CD8-positive, alpha-beta memory T cell (primary cell): ENCODE measurements around the gene TXNRD2. TPM values are rescaled to one million over a fixed set of nuclear protein-coding genes. Genes with fewer than 3 reads are reported as not detected.
A peak's percentile ranks its signal among the peaks of the same experiment; 100 is the strongest.

Experiments
- CTCF ChIA-PET: fragments of 350-600 bp; sonication (Branson Sonifier 250); formaldehyde crosslinking; loops from one replicate; lab custom pipeline; 2021; ENCODE audit warnings: antibody characterized with exemption; lab: Charles Lee
- POLR2A ChIA-PET: fragments of 350-600 bp; sonication (Branson Sonifier 250); formaldehyde crosslinking; loops from one replicate; lab custom pipeline; 2021; ENCODE audit warnings: antibody characterized with exemption; lab: Charles Lee
- DNase-seq, 5 donors: peaks; one replicate each; pipeline versions ENCODE4 v3.0.0 to v3.0.0-alpha.2; 2020 to 2022; ENCODE audit warnings: mixed read lengths in 1 of 5
- H3K27ac ChIP-seq: one replicate; pipeline ENCODE4 v1.7.0; 2013; ENCODE audit warnings: low read depth, mild to moderate bottlenecking, low read length, moderate library complexity
- H3K27me3 ChIP-seq: 2 replicates; pipeline ENCODE4 v1.7.0; 2013; ENCODE audit warnings: low read length, mild to moderate bottlenecking; ENCODE audit not compliant: insufficient read depth, poor library complexity, severe bottlenecking
- H3K36me3 ChIP-seq: 2 replicates; pipeline ENCODE4 v1.7.0; 2013; ENCODE audit warnings: mild to moderate bottlenecking, low read length, moderate library complexity; ENCODE audit not compliant: insufficient read depth
- H3K4me1 ChIP-seq: 2 replicates; pipeline ENCODE4 v1.7.0; 2013; ENCODE audit warnings: mild to moderate bottlenecking, low read length, moderate library complexity; ENCODE audit not compliant: insufficient read depth
- H3K4me3 ChIP-seq: 2 replicates; pipeline ENCODE4 v1.7.0; 2013; ENCODE audit warnings: mild to moderate bottlenecking, low read length
- H3K9me3 ChIP-seq: 2 replicates; pipeline ENCODE4 v1.7.0; 2013; ENCODE audit warnings: mild to moderate bottlenecking, low read length
- H3K27ac Mint-ChIP-seq, 8 donors: one replicate each; pipeline ENCODE4 v1.8.0; 2020 to 2021; ENCODE audit warnings: mixed read lengths in 8 of 8, mild to moderate bottlenecking in 6 of 8, inconsistent platforms in 3 of 8, moderate library complexity in 3 of 8
- H3K27me3 Mint-ChIP-seq, 2 donors: one replicate each; pipeline ENCODE4 v1.8.0; 2020 to 2021; ENCODE audit warnings: mixed read lengths in 2 of 2, mild to moderate bottlenecking in 1 of 2, moderate library complexity in 1 of 2
- H3K36me3 Mint-ChIP-seq, 3 donors: one replicate each; pipeline ENCODE4 v1.8.0; 2020 to 2021; ENCODE audit warnings: mixed read lengths in 3 of 3, inconsistent platforms in 1 of 3, mild to moderate bottlenecking in 1 of 3
- H3K4me1 Mint-ChIP-seq, 3 donors: one replicate each; pipeline ENCODE4 v1.8.0; 2020 to 2021; ENCODE audit warnings: mixed read lengths in 3 of 3, inconsistent platforms in 1 of 3, mild to moderate bottlenecking in 1 of 3
- H3K4me3 Mint-ChIP-seq, 7 donors: one replicate each; pipeline ENCODE4 v1.8.0; 2020 to 2021; ENCODE audit warnings: mixed read lengths in 7 of 7, mild to moderate bottlenecking in 6 of 7, moderate library complexity in 4 of 7, inconsistent platforms in 2 of 7
- H3K9me3 Mint-ChIP-seq, 5 donors: one replicate each; pipeline ENCODE4 v1.8.0; 2020 to 2022; ENCODE audit warnings: mixed read lengths in 5 of 5, mild to moderate bottlenecking in 3 of 5, moderate library complexity in 2 of 5, inconsistent platforms in 1 of 5
- polyA plus RNA-seq: library from polyadenylated mRNA; unstranded; fragments of 300-500 nt; fragmentation: Illumina TruSeq; gene quantifications from one replicate; pipeline ENCODE4 v1.2.3, GENCODE V29; 2021
- total RNA-seq, 2 experiments: library from RNA; stranded (reverse); gene quantifications; one replicate each; pipeline ENCODE4 v1.2.3, GENCODE V29; 2021

TXNRD2 gene
- total and polyA plus RNA-seq, 3 experiments from 2014 or later = 13.8 to 27.9 (median 27.6) TPM

- H3K36me3 ChIP-seq = peaks cover 20% of the 10 kb centered on the region
- peak in 3 of 5 donors; percentile 12 to 42 (median 39) for DNase-seq
Measured at GRCh38 chr22:19853879-19854777, 87.5 kb downstream of the TXNRD2 start.

GRCh38 chr22:19853058-19853878, 88.3 kb downstream of the TXNRD2 start:
- Histone ChIP-seq H3K9me3 (no peaks in the 10 kb centered on the region), H3K4me3 (peak overlapping the region; percentile 90), H3K4me1 (peaks cover 27% of the 10 kb centered on the region), H3K27me3 (no peaks in the 10 kb centered on the region), H3K27ac (peak overlapping the region; percentile 97), H3K36me3 (peaks cover 24% of the 10 kb centered on the region)
- Mint-ChIP-seq H3K4me1 (peaks cover 29 to 53% (median 42%) of the 10 kb centered on the region in 3 donors), H3K4me3 (peak overlapping the region; percentile 91 to 99 (median 94)), H3K27ac (peak overlapping the region; percentile 33 to 98 (median 91)), H3K27me3 (no peaks in the 10 kb centered on the region), H3K9me3 (no peaks in the 10 kb centered on the region), H3K36me3 (peaks cover 0 to 46% (median 0%) of the 10 kb centered on the region in 3 donors)
- ChIA-PET CTCF (interaction anchor here (3.1 kb wide), 1 partner anchor 39 kb away, joined by 10 read pairs; no protein-coding TSS in a partner anchor), POLR2A (interaction anchor here (2.7 kb wide), 1 partner anchor 39 kb away, joined by 25 read pairs; no protein-coding TSS in a partner anchor)
- DNase-seq = no peak

More at GRCh38 chr22:19853879-19854777, 87.5 kb downstream of the TXNRD2 start:
- Mint-ChIP-seq H3K9me3 (no peaks in the 10 kb centered on the region), H3K27me3 (no peaks in the 10 kb centered on the region), H3K4me1 (peaks cover 29 to 53% (median 42%) of the 10 kb centered on the region in 3 donors), H3K27ac (peak overlapping the region; percentile 7 to 98 (median 91)), H3K36me3 (peaks cover 0 to 42% (median 0%) of the 10 kb centered on the region in 3 donors), H3K4me3 (peak overlapping the region; percentile 91 to 99 (median 94))
- H3K9me3 ChIP-seq = no peaks in the 10 kb centered on the region
- peaks cover 27% of the 10 kb centered on the region for H3K4me1 ChIP-seq
- peak overlapping the region; percentile 90 for H3K4me3 ChIP-seq
- no peaks in the 10 kb centered on the region for H3K27me3 ChIP-seq
- POLR2A ChIA-PET = interaction anchor here (2.7 kb wide), 1 partner anchor 38 kb away, joined by 25 read pairs; no protein-coding TSS in a partner anchor
- H3K27ac ChIP-seq = peak overlapping the region; percentile 97
- CTCF ChIA-PET = interaction anchor here (3.1 kb wide), 1 partner anchor 38 kb away, joined by 10 read pairs; no protein-coding TSS in a partner anchor

GRCh38 chr22:19852177-19852781, 89.3 kb downstream of the TXNRD2 start:
- POLR2A ChIA-PET = no interaction called here
- Mint-ChIP-seq H3K9me3 (no peaks in the 10 kb centered on the region), H3K36me3 (peaks cover 0 to 54% (median 2%) of the 10 kb centered on the region in 3 donors), H3K27me3 (no peaks in the 10 kb centered on the region), H3K4me3 (peak overlapping the region; percentile 73 to 99 (median 93)), H3K27ac (peak overlapping the region in 7 of 8 donors; percentile 53 to 98 (median 72)), H3K4me1 (peaks cover 31 to 54% (median 37%) of the 10 kb centered on the region in 3 donors)
- CTCF ChIA-PET = interaction anchor here (2.1 kb wide), 1 partner anchor 122 kb away, joined by 6 read pairs; no protein-coding TSS in a partner anchor
- H3K4me3 ChIP-seq = no peak overlapping the region
- H3K36me3 ChIP-seq = peaks cover 28% of the 10 kb centered on the region
- no peaks in the 10 kb centered on the region for H3K9me3 ChIP-seq
- no peak for DNase-seq
- no peak overlapping the region for H3K27ac ChIP-seq
- H3K27me3 ChIP-seq = no peaks in the 10 kb centered on the region
- peaks cover 27% of the 10 kb centered on the region for H3K4me1 ChIP-seq

GRCh38 chr22:19851291-19852176, 90.1 kb downstream of the TXNRD2 start:
- Histone ChIP-seq H3K4me3 (no peak overlapping the region), H3K9me3 (no peaks in the 10 kb centered on the region), H3K27ac (no peak overlapping the region), H3K36me3 (peaks cover 28% of the 10 kb centered on the region), H3K4me1 (peaks cover 27% of the 10 kb centered on the region), H3K27me3 (no peaks in the 10 kb centered on the region)
- ChIA-PET POLR2A (interaction anchor here (0.6 kb wide), 1 partner anchor 766 kb away, joined by 4 read pairs; no protein-coding TSS in a partner anchor), CTCF (interaction anchor here (2.1 kb wide), 1 partner anchor 121 kb away, joined by 6 read pairs; no protein-coding TSS in a partner anchor)
- peaks cover 0 to 55% (median 2%) of the 10 kb centered on the region in 3 donors for H3K36me3 Mint-ChIP-seq
- peaks cover 27 to 48% (median 30%) of the 10 kb centered on the region in 3 donors for H3K4me1 Mint-ChIP-seq
- peak overlapping the region in 1 of 8 donors; percentile 50 for H3K27ac Mint-ChIP-seq
- peak overlapping the region in 4 of 7 donors; percentile 28 to 95 (median 86) for H3K4me3 Mint-ChIP-seq
- no peaks in the 10 kb centered on the region for H3K9me3 Mint-ChIP-seq
- no peaks in the 10 kb centered on the region for H3K27me3 Mint-ChIP-seq
- DNase-seq = no peak

- H3K4me3 ChIP-seq = no peak overlapping the region
- Mint-ChIP-seq H3K36me3 (peaks cover 0 to 55% (median 4%) of the 10 kb centered on the region in 3 donors), H3K4me1 (peaks cover 23 to 48% (median 30%) of the 10 kb centered on the region in 3 donors), H3K27me3 (no peaks in the 10 kb centered on the region), H3K9me3 (no peaks in the 10 kb centered on the region), H3K27ac (peak overlapping the region in 3 of 8 donors; percentile 3 to 50 (median 23)), H3K4me3 (no peak overlapping the region)
- no peak for DNase-seq
- CTCF ChIA-PET = interaction anchor here (2.1 kb wide), 1 partner anchor 120 kb away, joined by 6 read pairs; no protein-coding TSS in a partner anchor
- H3K27ac ChIP-seq = no peak overlapping the region
- peaks cover 28% of the 10 kb centered on the region for H3K36me3 ChIP-seq
- POLR2A ChIA-PET = interaction anchor here (0.6 kb wide), 1 partner anchor 766 kb away, joined by 4 read pairs; no protein-coding TSS in a partner anchor
- H3K27me3 ChIP-seq = no peaks in the 10 kb centered on the region
- H3K4me1 ChIP-seq = peaks cover 22% of the 10 kb centered on the region
- no peaks in the 10 kb centered on the region for H3K9me3 ChIP-seq
Measured at GRCh38 chr22:19850763-19851109, 90.9 kb downstream of the TXNRD2 start.

GRCh38 chr22:19849835-19850762, 91.5 kb downstream of the TXNRD2 start:
- H3K36me3 ChIP-seq = peaks cover 28% of the 10 kb centered on the region
- H3K27ac Mint-ChIP-seq = peak overlapping the region in 4 of 8 donors; percentile 3 to 69 (median 50)
- H3K27me3 ChIP-seq = no peaks in the 10 kb centered on the region
- peaks cover 26% of the 10 kb centered on the region for H3K4me1 ChIP-seq
- no peak overlapping the region for H3K4me3 ChIP-seq
- DNase-seq = no peak
- H3K9me3 Mint-ChIP-seq = no peaks in the 10 kb centered on the region
- H3K9me3 ChIP-seq = no peaks in the 10 kb centered on the region
- ChIA-PET CTCF (interaction anchor here (2.1 kb wide), 1 partner anchor 120 kb away, joined by 6 read pairs; no protein-coding TSS in a partner anchor), POLR2A (no interaction called here)
- peaks cover 23 to 49% (median 31%) of the 10 kb centered on the region in 3 donors for H3K4me1 Mint-ChIP-seq
- H3K27ac ChIP-seq = no peak overlapping the region
- H3K36me3 Mint-ChIP-seq = peaks cover 0 to 54% (median 4%) of the 10 kb centered on the region in 3 donors
- peak overlapping the region in 1 of 7 donors; percentile 38 for H3K4me3 Mint-ChIP-seq
- H3K27me3 Mint-ChIP-seq = no peaks in the 10 kb centered on the region
